T-helper 2 cell treated with Interferon-gamma antibody and Interleukin-4, amounts not matched to agents 100 ng/mL and 5 ng/mL, for 36 hours (primary cell): Measurements from ENCODE around the gene YEATS2. TPM values are rescaled to one million over a fixed set of nuclear protein-coding genes. Genes with fewer than 3 reads are reported as not detected.
"Not testable (repeated sequence)": the region's sequence is repeated elsewhere in the genome, so short reads cannot be mapped to it uniquely, and the experiment has no call there.

ENCODE experiments used
- intact Hi-C: fragments of 100-400 bp; cut with micrococcal nuclease; formaldehyde crosslinking; loops from one replicate; pipeline ENCODE4 v1.15.1; 2023
- total RNA-seq: library from RNA; stranded (reverse); gene quantifications from 2 replicates; pipeline ENCODE4 v1.2.3, GENCODE V29; 2022

The YEATS2 gene
- total RNA-seq: 41.2 and 43.3 TPM in 2 replicates

DNA sequence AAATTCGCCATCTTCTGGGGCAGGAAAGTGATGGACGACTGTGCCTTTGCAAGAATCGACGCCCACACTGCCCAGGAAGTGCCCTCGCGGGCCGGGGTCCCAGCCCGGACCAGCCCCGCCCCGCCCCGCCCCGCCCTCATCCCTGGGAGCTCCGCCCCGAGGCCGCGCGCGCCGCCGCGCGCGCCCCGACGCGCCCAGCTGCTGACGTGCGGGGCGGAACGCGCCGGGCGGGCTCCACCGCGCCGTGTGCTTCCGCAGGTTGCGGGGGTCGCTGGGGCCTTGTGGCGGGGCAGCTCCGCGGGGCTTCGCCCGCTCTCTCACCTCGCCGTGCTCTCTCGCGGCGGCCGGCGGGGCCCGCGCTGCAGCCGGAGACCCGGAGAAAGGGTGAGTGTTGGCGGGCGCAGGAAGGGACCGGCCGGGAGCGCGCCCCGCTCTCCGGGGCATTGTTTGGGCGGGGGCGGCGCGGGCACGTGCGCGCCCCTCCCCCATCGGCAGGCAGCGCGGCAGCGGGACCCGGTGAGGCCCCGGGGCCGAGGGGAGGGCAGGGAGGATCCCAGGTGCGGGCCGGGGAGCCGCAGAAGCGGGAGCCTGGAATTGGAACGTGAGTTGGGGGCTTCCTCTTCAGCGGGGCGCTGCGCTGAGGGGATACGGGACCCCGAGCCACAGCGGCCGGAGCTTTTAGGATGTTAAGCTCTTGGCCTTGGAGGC is at the start of gene YEATS2:
Gene YEATS2, plus strand, starts transcription at position 188 of the 708 bp plus-strand sequence. CDS start 17,366 bp downstream, outside the sequence.
- intact Hi-C loops: loop anchor here (1.0 to 10.0 kb wide), 6 partner anchors 21 to 253 kb away; partner anchors contain the start of genes KLHL6 and PARL

DNA sequence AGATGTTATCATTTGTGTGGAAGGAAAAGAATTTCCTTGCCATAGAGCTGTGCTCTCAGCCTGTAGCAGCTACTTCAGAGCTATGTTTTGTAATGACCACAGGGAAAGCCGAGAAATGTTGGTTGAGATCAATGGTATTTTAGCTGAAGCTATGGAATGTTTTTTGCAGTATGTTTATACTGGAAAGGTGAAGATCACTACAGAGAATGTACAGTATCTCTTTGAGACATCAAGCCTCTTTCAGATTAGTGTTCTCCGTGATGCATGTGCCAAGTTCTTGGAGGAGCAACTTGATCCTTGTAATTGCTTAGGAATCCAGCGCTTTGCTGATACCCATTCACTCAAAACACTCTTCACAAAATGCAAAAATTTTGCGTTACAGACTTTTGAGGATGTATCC is 47.0 kb upstream of the YEATS2 start:
- intact Hi-C loops: no loop called here

DNA sequence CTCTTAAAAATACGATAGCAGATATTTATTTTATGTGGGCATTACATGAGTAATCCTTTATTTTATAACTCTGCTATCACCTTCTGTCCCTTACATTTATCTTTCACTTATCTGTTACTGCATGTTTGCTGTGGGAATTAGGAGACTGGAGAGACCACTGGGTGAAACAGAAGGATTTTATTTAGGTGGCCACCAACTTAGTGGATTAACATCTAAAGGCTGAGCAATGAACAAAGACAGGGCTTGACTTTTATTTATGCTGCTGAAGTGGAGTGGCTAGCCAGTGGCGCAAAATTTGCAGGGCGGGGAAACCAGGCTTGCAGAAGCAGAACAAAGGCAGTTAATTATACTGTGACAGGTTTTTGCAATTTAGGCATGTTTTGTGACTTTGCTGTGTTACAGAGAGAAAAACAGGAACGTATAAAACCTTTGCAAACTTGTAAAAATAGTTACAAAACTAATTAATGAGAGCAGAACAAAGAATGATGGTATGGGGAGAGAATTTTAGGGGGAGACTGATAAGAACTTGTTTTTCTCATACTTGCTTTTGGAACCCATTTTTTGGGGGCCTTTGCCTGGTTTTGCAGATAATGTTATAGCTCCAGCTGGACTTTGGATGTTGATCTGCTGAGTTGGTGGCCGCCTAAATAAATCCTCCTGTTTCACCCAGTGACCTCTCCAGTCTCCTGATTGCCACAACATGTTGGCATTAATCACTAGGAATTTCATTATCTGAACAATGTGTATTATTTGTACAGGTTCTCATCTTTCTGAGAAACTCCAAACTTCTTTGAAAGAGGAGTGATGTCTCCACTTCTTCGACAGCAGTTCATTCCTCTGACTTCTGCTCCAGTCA is 44.2 kb upstream of the YEATS2 start:
- intact Hi-C loops: no loop called here

DNA sequence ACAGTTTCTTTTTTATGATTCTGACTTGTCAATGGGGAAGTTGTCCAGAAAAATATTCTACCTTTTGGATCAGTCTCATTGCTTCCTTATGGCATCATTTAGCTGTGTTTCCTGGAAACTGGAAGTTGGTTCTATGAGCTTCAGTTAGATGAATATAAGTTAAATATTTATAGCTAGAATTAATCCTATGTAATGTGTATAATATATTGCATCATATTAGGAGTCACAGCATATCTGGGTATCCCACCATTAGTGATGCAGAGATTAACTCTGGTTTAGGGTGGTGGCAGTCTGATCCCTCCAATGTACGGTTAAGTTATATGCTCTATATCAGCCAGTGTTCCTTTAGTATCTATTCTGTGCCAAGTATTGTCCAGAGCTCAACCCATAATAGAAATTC is 42.9 kb upstream of the YEATS2 start:
- intact Hi-C loops: no loop called here

DNA sequence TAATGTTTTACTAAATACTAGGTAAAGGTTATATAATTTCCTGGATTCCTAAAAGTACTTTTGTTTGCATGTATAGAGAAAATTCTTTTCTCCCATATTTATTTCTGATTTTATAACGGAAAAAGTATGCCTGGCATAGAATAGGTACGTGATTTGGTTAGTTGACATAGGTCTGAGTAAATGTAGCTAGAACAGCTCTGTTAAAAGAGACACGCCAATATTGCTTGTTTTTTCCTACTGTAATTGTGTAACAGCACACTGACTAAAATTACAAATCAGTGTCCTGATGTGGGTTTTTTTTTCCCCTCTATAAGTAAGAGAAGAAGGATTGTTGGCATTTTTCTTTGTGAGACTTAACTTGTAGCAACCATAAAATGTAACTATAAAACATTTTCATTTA is 35.5 kb upstream of the YEATS2 start:
- intact Hi-C loops: no loop called here

- intact Hi-C loops: no loop called here
Measured at GRCh38 chr3:183664913-183665381, 32.6 kb upstream of the YEATS2 start.

GRCh38 chr3:183680061-183680460 is 17.5 kb upstream of the YEATS2 start:
- intact Hi-C loops: no loop called here

- intact Hi-C loops: no loop called here
Measured at GRCh38 chr3:183687705-183688104, 9.9 kb upstream of the YEATS2 start.

GRCh38 chr3:183688874-183689273 is 8.7 kb upstream of the YEATS2 start:
- intact Hi-C loops: no loop called here

DNA sequence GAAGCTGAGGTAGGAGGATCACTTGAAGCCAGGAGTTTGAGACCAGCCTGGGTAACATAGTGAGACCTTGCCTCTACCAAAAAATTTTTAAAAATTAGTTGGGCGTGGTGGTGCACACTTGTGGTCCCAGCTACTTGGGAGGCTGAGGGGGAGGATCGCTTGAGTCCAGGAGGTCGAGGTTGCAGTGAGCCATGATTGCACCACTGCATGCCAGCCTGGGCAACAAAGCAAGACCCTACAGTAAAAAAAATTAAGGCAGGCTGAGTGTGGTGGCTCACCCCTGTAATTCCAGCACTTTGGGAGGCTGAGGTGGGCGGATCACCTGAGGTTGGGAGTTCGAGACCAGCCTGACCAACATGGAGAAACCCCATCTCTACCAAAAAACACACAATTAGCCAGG is 8.0 kb upstream of the YEATS2 start:
- intact Hi-C loops: loop anchor here (10.0 kb wide), 1 partner anchor 245 kb away; no protein-coding TSS in a partner anchor

- intact Hi-C loops: loop anchor here (10.0 kb wide), 1 partner anchor 246 kb away; no protein-coding TSS in a partner anchor
Measured at GRCh38 chr3:183690402-183690995, 7.1 kb upstream of the YEATS2 start.

DNA sequence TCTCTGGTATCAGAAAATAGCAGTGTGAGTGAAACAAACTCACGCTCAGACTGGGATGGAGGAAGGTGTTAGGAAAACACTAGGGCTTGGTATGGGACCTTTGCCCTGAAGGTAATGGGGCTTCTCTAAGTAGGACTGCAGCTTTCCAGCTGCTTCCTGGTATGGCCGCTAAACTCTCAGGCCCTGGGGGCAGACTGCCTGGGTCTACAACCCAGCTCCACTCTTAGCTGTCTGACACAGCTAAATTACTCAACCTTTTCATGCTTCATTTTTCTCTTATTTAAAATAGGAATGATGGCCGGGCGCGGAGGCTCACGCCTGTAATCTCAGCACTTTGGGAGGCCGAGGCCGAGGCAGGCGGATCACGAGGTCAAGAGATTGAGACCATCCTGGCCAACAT is 5.2 kb upstream of the YEATS2 start:
- intact Hi-C loops: loop anchor here (10.0 kb wide), 1 partner anchor 248 kb away; no protein-coding TSS in a partner anchor

DNA sequence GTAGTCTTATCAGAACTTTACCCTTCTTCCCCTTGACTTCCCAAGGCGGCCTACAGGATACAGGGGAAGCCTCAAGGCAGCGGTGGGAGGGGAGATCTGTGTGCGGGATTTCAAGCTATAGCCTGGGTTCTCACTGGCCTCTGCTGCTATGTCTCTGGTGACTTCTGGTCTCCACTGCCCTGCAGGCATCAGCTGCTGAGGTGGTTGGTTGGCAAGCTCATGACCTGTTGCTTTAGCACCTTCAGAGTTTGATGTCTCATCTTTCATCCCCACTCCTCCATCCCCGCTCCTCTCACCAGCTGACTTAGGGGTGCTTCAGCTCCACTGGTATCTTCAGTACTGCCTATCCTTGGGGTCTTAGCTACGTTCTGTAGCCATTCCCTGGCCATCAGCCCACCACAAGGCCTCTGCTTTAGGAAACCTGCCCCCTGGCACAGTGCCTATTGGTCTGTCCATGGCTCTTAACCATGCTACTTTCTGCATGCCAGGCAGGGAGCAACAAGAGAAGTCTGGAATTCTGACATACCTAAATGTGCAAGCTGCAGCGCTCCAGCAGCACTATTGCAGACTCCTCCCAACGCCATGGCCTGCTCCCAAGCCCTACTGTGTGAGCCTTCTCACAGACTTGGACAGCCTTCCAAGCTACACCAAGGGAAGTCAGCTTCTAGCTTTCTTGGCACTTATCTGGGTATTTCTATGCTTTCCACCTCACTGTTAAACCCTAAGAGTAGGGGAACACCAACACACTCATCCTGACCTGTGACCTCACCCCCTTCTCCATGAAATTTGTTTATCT is 1.8 kb upstream of the YEATS2 start:
- intact Hi-C loops: loop anchor here (10.0 kb wide), 1 partner anchor 251 kb away; no protein-coding TSS in a partner anchor

- intact Hi-C loops: loop anchor here (1.0 to 10.0 kb wide), 2 partner anchors 61 to 252 kb away; no protein-coding TSS in a partner anchor
Measured at GRCh38 chr3:183697123-183697609, 431 bp upstream of the YEATS2 start.

DNA sequence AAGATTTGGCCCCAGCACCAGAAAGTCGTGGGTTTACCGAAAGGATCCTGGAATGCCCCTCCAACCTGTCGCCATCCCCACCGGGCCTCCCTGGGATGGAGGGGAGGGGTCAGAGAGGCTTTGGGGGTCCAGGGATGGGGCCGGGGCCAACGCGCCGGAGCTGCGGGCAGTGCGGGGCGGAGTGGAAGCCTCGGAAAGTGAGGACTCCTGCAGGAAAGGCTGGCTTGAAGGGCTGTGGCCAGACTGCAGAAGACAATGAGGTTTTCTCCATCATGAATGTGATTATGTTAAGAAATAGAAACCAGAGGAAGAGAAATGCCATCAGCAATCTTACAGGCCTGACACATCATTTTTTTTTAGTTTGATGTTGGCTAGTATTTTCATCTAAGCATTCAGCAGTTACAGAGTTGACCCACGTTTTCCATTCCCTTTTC is 738 bp downstream of the YEATS2 start:
- intact Hi-C loops: loop anchor here (1.0 to 10.0 kb wide), 5 partner anchors 20 to 254 kb away; partner anchors contain the start of genes KLHL6 and PARL

GRCh38 chr3:183698756-183699155 is 1.2 kb downstream of the YEATS2 start:
- intact Hi-C loops: loop anchor here (1.0 to 10.0 kb wide), 5 partner anchors 20 to 254 kb away; partner anchors contain the start of genes KLHL6 and PARL

GRCh38 chr3:183699238-183699947 is 1.8 kb downstream of the YEATS2 start:
- intact Hi-C loops: loop anchor here (2.0 to 10.0 kb wide), 4 partner anchors 19 to 255 kb away; partner anchors contain the start of genes KLHL6 and PARL

GRCh38 chr3:183701744-183702143 is 4.1 kb downstream of the YEATS2 start:
- intact Hi-C loops: no loop called here

DNA sequence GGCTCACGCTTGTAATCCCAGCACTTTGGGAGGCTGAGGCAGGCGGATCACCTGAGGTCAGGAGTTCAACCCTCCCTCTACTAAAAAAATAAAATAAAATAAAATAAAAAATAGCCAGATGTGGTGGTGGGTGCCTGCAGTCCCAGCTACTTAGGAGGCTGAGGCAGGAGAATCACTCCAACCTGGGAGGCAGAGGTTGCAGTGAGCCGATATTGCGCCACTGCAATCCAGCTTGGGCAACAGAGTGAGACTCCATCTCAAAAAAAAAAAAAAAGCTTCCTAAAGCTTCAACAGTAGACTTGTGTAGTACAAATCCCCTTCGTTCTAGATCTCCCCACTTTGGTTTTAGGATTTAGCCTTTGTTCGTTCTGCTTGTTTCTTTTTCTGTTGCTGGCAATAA is 6.3 kb downstream of the YEATS2 start:
- intact Hi-C loops: not testable (repeated sequence)
